HT-29 (cell line): ENCODE results near the gene IFIT3. TPM values are rescaled to one million over a fixed set of nuclear protein-coding genes. Genes with fewer than 3 reads are reported as not detected.
"Not testable (repeated sequence)": the region's sequence is repeated elsewhere in the genome, so short reads cannot be mapped to it uniquely, and the experiment has no call there.

Experiments used
- DNase-seq: peaks from one replicate; pipeline ENCODE4 v3.0.0-alpha.2; 2015; ENCODE audit warnings: low spot score
- total RNA-seq: library from RNA; depleted of rRNA; stranded (reverse); fragments of >200 nt; shearing (Covaris generic); gene quantifications from 2 replicates; pipeline ENCODE4 v1.2.3, GENCODE V29; 2014

Gene IFIT3
- total RNA-seq, 1 experiment from 2014 or later = 6.1 TPM

DNA sequence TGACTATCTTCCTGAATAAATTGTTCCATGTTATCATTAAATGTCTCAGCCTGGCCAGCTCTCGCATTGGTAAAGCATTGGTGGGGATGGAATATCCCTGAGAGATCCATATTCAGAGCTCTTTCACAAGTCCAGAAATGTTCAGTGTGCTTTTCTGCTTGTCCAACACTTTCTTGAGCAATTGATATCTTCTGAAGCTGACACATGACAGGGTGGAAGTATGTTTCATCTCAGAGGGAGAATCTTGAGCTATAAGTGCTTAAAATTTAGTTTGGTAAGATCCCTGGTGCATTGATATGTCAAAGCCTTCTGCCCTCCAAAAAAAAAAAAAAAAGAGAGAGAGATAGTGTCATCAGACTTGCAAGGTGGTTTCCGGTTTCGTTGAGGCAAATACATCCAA, 7.4 kb downstream of the IFIT3 start:
- no peak for DNase-seq

DNA sequence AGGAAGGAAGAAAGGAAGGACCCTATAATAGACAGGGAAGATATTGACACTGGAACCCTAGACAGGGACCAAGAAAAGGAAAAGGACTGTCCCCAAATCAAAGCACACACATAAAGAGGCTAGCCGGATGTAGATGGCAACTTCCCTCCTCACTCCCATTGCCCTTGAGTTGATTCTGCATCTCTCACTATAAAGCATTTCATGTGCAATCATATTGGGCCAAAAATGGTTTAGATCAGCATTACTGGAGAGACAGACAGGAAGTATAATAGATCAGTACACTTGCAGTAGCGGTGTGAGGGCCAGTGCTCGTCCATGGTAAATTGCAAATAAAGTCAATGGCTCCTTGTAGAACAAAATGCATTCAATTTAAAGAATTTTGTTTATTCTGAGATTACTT, 8.4 kb downstream of the IFIT3 start:
- DNase-seq = no peak

DNA sequence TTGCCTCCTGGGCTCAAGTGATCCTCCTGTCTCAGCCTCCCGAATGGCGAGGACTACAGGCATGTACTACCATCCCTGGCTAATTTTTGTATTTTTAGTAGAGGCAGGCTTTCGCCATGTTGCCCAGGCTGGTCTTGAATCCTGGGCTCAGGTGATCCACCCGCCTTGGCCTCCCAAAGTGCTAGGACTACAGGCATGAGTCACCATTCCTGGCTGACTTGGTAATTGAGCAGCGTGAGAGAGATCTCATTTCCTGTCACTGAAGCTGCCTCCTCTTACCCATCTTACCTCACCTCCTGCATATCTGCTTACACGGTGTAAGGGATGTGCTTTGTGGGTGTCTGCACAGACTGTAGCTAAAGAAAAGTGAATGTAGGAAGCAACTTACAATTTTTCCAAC, 9.7 kb downstream of the IFIT3 start:
- DNase-seq = no peak

DNA sequence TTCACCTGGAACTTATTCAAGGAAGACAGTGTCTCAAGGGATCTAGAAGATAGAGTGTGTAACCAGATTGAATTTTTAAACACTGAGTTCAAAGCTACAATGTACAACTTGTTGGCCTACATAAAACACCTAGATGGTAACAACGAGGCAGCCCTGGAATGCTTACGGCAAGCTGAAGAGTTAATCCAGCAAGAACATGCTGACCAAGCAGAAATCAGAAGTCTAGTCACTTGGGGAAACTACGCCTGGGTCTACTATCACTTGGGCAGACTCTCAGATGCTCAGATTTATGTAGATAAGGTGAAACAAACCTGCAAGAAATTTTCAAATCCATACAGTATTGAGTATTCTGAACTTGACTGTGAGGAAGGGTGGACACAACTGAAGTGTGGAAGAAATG, 10.9 kb downstream of the IFIT3 start:
- DNase-seq = no peak

DNA sequence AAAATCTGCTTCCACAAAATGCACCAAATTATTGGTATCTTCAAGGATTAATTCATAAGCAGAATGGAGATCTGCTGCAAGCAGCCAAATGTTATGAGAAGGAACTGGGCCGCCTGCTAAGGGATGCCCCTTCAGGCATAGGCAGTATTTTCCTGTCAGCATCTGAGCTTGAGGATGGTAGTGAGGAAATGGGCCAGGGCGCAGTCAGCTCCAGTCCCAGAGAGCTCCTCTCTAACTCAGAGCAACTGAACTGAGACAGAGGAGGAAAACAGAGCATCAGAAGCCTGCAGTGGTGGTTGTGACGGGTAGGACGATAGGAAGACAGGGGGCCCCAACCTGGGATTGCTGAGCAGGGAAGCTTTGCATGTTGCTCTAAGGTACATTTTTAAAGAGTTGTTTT, 12.1 kb downstream of the IFIT3 start:
- no peak for DNase-seq

DNA sequence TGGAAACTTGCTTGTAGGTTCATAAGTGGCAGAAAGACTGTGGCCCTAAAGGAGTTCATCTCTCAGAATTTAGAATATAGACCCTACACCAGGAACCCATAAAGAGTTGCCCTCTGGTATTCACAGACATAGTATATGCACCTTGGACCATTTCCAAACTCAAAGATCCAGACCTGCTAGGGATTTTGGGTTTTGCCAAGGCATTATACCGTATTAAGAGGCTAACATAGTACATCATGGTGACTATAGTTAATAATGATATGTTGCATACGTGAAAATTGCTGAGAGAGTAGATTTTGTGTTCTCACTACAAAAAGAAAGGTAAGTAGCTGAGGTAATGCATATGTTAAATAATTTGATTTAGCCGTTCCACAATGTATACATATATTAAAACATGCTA, 13.9 kb downstream of the IFIT3 start:
- no peak for DNase-seq

DNA sequence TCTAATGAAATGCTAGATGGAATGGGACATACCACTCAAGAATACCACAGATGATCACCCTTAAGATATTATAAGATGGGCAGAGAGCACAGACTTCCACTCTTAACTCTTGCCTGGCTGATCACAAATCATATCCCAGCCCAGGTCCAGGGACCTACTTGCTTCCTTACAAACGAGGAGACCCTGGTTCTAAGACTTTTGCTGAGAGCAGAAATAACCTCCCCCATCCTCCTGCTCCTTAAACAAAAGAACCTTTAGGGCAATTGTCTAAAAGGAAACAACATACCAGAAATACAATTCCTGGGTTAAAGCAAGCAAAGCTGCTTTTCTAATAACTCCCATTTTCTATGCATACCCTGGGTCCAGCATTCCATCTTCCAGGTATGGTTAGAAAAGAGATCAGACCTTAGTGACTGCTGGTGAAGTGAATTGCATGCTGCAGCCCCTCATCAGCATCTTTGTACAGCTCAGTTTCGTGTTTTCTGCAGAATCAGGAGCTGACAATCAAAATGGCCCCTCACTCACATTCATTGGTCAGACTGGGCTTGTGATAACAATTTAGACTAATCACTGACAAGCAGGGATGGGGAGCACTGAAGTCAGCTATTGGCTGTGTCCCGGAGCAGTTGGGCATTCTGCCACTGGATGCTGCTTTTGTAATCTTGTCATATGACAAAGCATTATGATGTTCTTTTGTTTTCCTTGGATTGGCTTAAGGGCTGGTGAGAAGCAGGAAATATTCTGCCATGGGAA, 14.6 kb downstream of the IFIT3 start:
- no peak for DNase-seq

DNA sequence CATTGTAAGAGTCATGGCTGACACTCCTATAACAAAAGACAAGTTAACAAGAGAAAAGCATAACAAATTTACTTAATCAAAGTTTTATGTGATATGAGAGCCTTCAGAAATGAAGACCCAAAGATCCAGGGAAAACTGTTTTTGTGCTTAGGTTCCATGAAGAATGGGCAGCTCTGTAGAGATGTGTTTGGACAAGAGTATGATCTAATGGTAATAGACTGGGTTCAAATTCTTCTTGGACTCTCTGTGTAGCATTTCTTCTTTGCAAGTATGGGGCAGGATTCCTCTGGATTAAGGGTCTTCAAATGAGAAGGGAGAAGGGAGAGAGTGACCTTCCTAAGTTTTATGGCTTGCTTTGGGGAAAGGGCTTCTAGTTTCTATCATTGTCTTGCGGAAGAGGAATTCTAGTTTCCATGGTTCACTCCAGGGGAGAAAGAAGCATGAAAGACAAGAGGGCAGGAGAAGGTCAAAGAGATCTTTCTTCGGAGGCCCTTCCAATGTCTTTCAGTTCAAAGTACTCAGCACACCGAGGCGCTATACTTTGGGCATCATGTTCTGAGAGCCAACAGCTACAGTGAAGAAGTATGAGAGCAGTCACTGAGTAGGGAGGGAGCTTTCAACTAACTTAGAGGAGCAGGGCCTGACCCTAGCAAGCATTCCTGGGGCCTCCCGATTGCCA, 15.4 kb downstream of the IFIT3 start:
- no peak for DNase-seq

DNA sequence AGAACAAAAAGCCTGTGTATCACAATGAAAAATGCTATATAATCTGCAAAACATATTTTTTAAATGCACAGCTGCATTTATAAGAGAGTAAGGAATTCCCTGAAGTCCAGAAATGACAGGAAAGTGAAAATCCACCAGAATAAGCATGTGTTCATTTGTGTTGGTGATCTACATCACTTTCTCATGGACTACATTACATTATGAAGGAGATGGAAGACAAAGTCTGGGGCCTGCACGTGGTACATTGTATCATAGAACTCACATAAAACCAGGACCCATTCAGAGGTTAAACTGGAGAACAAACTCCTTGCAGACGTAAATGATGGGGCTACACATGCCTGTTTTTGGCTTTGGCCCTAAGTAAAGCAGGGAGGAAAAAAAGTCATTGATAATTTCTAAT, 16.4 kb downstream of the IFIT3 start:
- no peak for DNase-seq

DNA sequence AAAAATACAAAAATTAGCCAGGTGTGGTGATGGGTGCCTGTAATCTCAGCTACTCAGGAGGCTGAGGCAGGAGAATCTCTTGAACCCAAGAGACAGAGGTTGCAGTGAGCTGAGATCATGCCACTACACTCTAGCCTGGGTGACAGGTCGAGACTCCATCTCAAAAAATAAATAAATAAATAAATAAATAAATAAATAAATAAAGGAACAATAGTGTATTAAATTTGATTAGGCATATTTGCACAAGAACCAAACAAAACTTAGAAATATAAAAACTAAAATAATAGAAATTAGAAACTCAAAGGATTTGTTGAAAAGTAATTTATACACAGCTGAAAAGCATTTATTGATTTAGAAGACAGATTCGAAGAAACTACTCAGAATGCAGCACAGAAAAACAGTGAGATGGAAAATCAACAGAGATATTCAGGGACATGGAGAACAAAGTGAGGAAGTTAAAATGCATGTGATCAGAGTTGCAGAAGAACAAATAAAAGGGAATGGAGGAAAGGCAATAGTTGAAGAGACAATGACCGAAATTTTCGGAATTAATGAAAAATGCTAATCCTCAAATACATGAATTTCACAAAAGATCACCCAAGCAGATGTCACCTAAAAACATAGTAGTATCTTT, 17.7 kb downstream of the IFIT3 start:
- DNase-seq = no peak

DNA sequence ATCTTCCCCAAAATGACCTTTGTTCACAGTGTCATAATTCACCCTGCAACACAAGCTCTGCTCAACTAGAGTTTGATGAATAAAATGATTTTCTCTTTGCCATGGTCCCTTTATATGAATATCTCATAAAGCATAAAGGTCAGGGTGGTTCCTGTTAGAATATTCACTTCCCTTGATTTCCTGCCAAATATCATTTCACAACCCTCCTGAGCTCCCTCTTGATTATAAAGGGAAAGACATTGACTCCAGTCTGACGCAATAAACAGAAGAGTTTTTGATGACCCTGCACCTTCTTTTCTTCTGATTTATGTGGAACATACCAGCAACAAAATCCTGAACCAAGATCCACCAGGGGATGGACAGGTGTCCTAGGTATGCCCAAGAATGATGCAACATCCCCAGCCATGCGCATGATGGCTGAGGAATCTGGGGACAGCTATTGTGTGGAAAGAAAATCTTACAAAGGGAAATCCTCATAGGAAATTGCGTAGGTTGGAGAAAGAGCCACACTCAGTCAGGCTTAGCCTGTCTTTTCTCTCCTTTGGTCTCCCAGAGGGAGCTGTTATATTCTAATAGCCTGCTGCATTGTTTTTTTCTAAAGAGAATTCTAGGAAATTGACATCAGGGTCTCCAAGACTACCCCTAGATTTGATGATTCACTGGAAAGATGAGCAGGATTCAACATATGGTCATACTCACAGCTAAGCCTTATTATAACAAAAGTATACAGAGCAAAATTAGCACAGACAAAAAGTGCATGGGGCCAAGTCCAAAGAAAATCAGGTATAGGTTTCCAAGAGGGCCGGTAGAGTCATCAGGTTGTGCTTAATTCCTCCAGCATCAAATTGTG, 18.8 kb downstream of the IFIT3 start:
- DNase-seq = peak; percentile 83

DNA sequence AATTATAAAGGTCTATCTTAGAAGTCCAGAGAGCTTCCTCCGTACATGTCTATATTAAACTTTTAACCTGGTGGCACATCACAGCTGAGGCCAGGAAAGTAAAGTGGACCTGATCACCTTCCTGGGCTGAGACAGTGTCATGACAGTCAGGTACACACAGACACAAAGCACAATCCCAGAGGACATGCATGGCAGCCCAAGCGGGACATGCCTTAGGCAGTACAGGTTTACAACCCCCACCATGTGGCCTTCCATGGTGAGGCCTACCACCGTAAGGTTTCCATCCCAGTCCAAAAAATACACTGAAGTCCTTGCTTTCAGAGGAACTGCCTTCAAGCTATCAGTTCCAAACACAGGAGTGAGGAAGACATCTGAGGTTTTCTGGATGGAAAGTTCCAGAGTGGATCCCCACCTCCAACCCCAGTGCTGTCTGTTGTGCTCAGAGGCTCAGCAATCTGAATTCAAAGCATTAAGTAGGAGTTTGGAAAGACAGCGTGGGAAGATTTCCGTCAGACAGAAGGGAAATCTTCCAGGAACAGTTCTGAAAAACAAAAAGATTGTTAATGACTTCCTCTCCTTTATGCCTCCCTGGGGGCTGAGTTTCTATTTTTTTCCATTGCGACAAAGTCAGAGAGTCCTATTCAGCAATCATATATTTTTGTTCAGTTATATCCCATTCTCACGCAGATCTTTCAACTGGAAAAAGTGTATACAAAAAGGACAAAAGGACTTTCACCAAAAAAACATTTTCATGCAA, 20.1 kb downstream of the IFIT3 start:
- no peak for DNase-seq

DNA sequence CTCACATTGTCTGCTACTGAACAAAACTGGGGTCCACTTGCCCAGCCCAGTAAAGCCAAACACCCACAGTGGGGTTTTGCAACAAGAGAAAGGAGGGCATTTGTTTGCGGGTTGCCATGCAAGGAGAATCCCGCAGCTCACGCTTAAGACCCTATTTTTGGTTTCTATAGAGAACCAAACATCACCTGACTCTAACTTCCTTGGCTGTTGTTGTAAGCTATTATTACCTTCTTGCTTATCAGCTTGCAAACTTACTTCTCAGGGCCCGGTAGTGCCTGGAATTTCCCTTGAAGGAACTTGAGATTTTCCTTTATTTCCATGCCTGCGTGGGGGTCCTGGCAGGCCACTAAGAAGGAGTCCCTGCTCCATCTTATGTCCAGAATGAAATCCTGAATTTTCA, 20.7 kb downstream of the IFIT3 start:
- DNase-seq = no peak

DNA sequence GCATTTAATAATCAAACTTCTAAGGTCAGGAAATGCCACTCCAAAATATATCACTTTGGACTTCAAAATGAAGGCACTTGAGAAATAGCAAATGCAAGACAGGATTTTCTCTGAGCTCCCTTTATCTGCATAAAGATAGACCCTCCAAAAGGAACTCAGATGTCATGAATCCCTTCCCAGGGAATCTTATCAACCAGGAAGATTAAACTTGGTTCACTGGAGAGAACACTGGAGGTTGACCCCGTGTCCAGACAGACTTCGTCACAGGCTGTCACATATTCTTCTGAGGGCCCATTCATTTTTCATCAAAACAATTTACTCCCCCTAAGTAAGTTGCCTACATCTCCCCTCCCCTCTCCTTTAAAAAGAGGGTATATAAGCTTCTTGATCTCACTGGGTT, 21.2 kb downstream of the IFIT3 start:
- no peak for DNase-seq

DNA sequence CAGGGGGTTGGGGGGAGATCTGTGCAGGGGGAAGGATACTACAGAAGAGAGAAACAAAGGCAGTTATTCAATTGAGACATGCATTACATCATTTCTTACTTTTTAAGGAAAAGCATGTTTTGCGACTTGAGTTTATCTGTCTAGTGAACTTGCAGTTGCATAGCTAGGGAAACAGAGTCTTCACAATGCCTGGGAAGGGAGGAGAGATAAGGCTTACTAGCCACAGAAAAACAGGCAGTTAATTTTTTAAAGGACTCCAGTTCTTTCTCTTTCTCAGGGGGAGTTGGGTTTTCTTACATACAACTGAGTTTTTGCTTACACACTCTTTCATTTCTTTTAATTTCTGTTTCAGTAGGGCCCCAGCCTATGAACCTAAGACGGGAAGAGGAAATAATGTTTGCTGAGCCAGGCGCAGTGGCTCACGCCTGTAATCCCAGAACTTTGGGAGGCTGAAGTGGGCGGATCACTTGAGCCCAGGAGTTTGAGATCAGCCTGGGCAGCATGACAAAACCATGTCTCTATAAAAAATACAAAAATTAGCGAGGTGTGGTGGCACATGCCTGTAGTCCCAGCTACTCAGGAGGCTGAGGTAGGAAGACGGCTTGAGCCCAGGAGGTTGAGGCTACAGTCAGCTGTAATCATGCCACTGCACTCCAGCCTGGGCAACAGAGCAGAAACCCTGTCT, 23.0 kb downstream of the IFIT3 start:
- not testable (repeated sequence) for DNase-seq

DNA sequence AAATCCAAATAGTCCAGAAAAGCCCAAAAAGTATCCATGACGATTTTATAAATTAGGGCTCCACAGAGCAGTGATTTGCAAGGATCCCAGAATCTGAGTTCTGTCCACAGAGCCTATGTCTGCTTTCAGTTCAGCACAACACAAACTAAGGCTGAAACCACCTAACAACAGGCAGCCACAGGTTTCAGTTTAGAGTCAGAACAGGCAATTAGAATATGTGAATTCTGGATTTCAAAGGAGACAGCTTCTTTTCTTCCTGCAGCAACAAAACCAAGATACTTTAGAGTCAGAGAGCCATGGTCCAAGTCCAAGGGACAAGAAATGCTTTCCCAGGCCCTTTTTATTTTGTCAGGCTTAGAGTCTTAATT, 23.6 kb downstream of the IFIT3 start:
- DNase-seq = peak; percentile 50

DNA sequence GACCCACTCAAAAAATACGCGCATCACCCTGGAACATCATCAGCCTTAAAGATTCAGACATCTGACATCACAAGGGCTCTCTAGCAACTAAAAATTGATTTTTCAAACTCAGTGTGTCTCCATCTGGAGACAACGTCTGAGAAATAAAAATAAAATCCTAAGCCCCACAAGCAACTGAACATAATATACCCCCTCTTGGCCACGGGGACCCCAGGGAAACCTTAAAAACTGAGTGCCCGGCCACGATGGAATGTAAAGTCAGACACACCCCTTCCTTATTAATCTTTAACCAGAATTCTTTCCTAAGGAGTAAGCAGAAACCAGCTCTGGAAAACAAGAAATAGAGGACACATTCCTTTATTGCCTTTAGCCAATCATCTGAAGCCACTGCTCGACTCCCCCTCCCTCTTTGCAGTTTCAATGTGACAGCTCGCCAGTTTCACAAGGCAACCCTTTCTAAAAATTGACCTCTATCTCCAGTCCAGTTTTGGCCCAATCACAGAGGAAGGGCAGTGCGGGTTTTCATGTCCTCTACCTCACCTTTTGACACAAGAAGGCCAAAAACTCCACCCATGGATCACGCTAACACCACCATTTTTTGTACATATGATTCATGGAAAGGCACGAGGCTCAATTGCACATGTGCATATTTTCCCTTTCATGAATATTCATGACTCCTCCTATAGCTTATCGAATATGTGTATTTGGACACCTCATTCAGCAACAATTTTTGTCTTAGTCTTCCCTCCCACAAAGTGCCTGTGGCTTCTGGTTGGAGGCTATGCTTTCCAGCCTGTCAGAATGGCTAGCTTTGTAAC, 24.2 kb downstream of the IFIT3 start:
- DNase-seq = peak; percentile 72

DNA sequence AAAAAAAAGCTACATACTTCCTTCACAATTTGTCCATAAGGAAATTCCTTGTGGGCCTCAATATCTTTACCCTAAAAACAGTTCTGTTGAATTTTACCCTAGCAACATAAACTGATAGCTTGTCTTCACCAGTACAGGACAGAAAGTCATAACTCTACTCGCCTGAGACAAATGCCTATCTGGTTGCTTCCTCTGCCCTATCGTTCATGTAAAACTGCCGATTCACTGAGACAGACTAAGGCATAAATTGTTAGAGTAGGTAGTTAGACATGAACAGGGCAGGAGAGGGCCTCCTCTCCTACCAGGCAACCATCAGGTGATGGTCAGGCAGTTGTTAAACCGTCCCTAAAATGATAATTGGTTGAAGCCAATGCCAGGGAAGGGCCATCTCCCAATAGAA, 25.0 kb downstream of the IFIT3 start:
- no peak for DNase-seq

DNA sequence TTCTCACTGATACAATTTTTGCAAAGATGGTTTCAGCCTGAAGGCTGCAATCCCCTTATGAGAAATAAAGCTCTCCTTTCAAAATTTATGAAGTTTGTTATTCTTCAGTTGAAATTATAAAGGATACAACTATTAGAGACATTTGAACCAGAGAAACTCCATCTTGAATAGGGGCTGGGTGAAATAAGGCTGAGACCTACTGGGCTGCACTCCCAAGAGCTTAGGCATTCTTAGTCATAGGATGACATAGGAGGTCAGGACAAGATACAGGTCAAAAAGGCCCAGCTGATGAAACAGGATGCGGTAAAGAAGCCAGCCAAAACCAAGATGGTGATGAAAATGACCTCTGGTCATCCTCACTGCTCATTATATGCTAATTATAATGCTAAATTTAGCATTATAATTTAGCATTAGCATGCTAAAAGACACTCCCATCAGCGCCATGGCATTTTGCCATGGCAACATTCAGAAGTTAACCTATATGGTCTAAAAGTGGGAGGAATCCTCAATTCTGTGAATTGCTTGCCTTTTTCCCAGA, 27.7 kb downstream of the IFIT3 start:
- DNase-seq = no peak

DNA sequence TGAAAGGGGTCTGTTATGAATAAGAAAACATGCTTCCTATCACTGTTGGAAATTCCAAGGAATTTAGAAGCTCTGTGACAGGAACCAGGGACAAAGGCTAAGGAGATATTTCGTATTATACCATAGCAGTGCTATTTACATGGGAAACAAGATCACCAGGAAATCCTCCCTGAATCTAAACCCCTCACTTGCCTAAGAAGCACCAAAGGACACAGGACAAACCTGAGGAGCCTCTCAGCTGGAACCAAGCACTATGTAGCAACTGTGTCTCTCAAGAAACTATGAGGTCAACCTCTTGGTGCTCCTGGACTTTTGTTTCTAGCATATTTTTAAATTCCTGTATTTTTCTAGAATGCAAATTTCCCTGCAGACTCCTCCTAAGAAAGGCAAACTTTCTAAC, 29.3 kb downstream of the IFIT3 start:
- DNase-seq = no peak
